Measurements from ENCODE around the gene SLC44A3.

- TF ChIP-seq CTCF (IDR thresholded peaks at IDR 0.05 in 8 of 11, conservative IDR thresholded peaks at IDR 0.05 in 3 of 11) = no peak
- TF ChIP-seq POLR2A (IDR thresholded peaks at IDR 0.05) = no peak
- TF ChIP-seq POLR2AphosphoS5 (IDR thresholded peaks at IDR 0.05) = no peak
These were observed 99.9 kb downstream of the SLC44A3 start for GRCh38 chr1:94920061-94920460.

Data from spleen (tissue), 7 donors.